Peyer's patch (tissue), 4 donors: ENCODE measurements around the gene XIRP2. TPM values are rescaled to one million over a fixed set of nuclear protein-coding genes. Genes with fewer than 3 reads are reported as not detected.
"Not testable (repeated sequence)": the region's sequence is repeated elsewhere in the genome, so short reads cannot be mapped to it uniquely, and the experiment has no call there.

Experiments
- DNase-seq, 3 donors: peaks; one replicate each; pipeline ENCODE4 v3.0.0-alpha.2; 2017 to 2019
- H3K27ac ChIP-seq, 4 donors: fragments of 200-600 bp; sonication (generic); one replicate each; pipeline ENCODE4 v1.5.1; 2016 to 2019
- H3K27me3 ChIP-seq, 2 donors: fragments of 200-600 bp; sonication (generic); one replicate each; pipeline ENCODE4 v1.5.1; 2019
- H3K36me3 ChIP-seq, 3 donors: fragments of 200-600 bp; sonication (generic); one replicate each; pipeline ENCODE4 v1.5.1; 2016 to 2019
- H3K4me1 ChIP-seq, 4 donors: fragments of 200-600 bp; sonication (generic); one replicate each; pipeline ENCODE4 v1.5.1; 2016 to 2019
- H3K4me3 ChIP-seq, 4 donors: fragments of 200-600 bp; sonication (generic); 1 replicate in 3 of 4; 2 replicates in 1 of 4; pipeline ENCODE4 v1.5.1; 2016 to 2019; ENCODE audit warnings: mild to moderate bottlenecking in 1 of 4
- H3K9me3 ChIP-seq, 4 donors: fragments of 200-600 bp; sonication (generic); one replicate each; pipeline ENCODE4 v1.5.1; 2016 to 2019; ENCODE audit warnings: mild to moderate bottlenecking in 1 of 4
- POLR2A ChIP-seq, 2 donors: fragments of 450-650 bp; IDR thresholded peaks; one replicate each; pipeline ENCODE4 v1.5.1; 2017; ENCODE audit warnings: antibody characterized with exemption in 2 of 2, mild to moderate bottlenecking in 2 of 2, moderate library complexity in 2 of 2
- total RNA-seq, 4 donors: library from RNA; depleted of rRNA; stranded (reverse); fragments of >200 nt; gene quantifications; one replicate each; pipeline ENCODE4 v1.1.0, GENCODE V29; 2016
- TF ChIP-seq, protein P1 (sequence below), 6 experiments: fragments of 450-650 bp in 4 of 6; fragments of 200-600 bp in 2 of 6; sonication (generic) in 1 of 6; IDR thresholded peaks; one replicate each; pipeline ENCODE4 v1.5.1; 2017 to 2019; ENCODE audit warnings: antibody characterized with exemption in 6 of 6, mild to moderate bottlenecking in 3 of 6, moderate library complexity in 1 of 6

Gene XIRP2
- total RNA-seq, 4 donors from 2014 or later, result not detected

DNA sequence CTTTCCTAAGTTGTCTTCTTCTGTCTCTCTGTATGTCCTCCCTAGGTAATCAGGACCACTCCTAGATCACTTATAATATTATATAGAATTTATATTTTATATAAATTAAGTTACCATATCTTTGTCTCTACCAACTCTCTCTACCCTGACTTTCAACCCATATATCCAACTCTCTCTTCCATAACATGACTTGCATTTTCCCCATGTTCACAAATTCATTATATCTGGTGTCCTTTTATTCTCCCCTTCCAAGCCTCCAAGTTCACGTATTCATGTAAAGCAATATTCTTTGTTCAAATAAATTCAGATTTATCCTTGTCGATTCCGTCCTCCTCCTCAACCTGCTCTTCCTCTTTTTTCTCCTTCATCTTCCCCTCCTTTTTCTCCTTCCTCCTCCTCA, 127.5 kb downstream of the XIRP2 start:
- no peaks in the 10 kb centered on the region for H3K4me1 ChIP-seq
- no peaks in the 10 kb centered on the region for H3K36me3 ChIP-seq
- no peaks in the 10 kb centered on the region for H3K27me3 ChIP-seq
- no peaks in the 10 kb centered on the region for H3K9me3 ChIP-seq
- no peak overlapping the region for H3K27ac ChIP-seq
- DNase-seq, result no peak
- TF ChIP-seq POLR2A (IDR thresholded peaks at IDR 0.05), result no peak
- TF ChIP-seq, protein P1, sequence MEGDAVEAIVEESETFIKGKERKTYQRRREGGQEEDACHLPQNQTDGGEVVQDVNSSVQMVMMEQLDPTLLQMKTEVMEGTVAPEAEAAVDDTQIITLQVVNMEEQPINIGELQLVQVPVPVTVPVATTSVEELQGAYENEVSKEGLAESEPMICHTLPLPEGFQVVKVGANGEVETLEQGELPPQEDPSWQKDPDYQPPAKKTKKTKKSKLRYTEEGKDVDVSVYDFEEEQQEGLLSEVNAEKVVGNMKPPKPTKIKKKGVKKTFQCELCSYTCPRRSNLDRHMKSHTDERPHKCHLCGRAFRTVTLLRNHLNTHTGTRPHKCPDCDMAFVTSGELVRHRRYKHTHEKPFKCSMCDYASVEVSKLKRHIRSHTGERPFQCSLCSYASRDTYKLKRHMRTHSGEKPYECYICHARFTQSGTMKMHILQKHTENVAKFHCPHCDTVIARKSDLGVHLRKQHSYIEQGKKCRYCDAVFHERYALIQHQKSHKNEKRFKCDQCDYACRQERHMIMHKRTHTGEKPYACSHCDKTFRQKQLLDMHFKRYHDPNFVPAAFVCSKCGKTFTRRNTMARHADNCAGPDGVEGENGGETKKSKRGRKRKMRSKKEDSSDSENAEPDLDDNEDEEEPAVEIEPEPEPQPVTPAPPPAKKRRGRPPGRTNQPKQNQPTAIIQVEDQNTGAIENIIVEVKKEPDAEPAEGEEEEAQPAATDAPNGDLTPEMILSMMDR (IDR thresholded peaks at IDR 0.05), result no peak
- H3K4me3 ChIP-seq, result no peak overlapping the region

DNA sequence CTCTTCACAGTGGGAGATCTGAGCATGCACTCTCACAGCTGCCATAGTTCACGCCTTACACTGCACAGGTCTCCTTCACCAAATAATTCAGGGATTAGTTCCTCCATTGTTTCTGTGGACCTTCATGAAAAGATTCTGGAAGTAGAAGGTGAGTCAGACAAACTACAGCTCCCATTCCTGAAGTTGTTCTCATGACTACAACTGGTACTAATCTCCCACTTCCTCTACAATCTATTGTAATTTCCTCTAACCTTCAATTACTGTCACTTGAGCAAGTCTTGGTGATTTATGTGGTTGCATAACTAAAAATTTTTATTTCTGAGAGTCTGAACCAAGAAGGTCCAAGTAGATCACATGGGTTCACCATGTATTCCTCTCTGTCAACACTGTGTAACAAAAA, 128.7 kb downstream of the XIRP2 start:
- H3K36me3 ChIP-seq, result no peaks in the 10 kb centered on the region
- no peaks in the 10 kb centered on the region for H3K4me1 ChIP-seq
- no peak overlapping the region for H3K27ac ChIP-seq
- H3K27me3 ChIP-seq, result no peaks in the 10 kb centered on the region
- no peak overlapping the region for H3K4me3 ChIP-seq
- H3K9me3 ChIP-seq, result no peaks in the 10 kb centered on the region
- DNase-seq, result no peak
- no peak for TF ChIP-seq POLR2A (IDR thresholded peaks at IDR 0.05)
- TF ChIP-seq, protein P1 (IDR thresholded peaks at IDR 0.05), result no peak

DNA sequence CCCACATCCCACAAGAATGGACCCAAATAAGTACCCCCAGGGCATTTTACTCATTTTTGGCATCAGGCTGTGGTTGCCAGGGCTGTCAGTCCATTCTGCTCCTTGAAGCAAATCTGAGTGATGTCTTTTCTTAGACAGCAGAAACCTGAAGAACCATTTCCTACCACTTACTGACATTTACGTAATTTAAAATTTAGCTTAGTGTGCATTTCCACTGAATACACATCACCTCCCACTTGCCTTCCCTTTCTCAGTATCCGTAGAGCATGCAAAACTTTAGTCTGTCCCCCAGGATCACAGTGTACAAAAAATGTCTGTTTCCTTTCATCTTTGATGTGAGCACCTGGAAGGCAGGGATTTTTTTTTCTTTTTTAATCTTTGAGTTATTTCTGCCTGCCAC, 130.3 kb downstream of the XIRP2 start:
- no peak for TF ChIP-seq POLR2A (IDR thresholded peaks at IDR 0.05)
- TF ChIP-seq, protein P1 (IDR thresholded peaks at IDR 0.05), result no peak
- no peak for DNase-seq
- H3K9me3 ChIP-seq, result no peaks in the 10 kb centered on the region
- no peak overlapping the region for H3K4me3 ChIP-seq
- H3K27me3 ChIP-seq, result no peaks in the 10 kb centered on the region
- no peak overlapping the region for H3K27ac ChIP-seq
- no peaks in the 10 kb centered on the region for H3K4me1 ChIP-seq
- no peaks in the 10 kb centered on the region for H3K36me3 ChIP-seq

DNA sequence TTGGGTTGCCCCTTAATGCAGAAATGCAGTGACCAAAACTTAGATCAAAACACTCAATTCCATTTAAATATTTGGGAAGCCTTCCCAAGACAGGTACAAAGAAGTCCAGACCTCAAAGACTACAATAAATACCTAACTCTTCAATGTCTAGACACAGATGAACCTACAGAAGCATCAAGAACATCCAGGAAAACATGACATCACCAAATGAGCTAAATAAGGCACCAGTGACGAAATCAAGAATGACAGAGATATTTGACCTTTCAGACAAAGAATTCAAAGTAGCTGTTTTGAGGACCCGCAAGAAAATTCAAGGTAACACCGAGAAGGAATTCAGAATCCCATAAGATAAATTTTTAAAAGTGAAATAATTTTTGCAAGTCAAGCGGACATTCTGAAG, 140.2 kb downstream of the XIRP2 start:
- H3K4me3 ChIP-seq, result no peak overlapping the region

DNA sequence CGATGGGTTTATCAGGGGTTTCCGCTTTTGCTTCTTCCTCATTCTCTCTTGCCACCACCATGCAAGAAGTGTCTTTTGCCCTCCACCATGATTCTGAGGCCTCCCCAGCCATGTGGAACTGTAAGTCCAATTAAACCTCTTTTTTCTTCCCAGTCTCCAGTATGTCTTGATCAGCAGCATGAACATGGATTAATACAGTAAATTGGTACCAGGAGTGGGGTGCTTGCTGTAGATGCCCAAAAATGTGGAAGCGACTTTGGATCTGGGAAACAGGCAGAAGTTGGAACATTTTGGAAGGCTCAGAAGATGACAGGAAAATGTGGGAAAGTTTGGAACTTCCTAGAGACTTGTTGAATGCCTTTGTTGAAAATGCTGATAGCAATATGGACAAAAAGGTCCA, 146.7 kb downstream of the XIRP2 start:
- not testable (repeated sequence) for DNase-seq, H3K27ac ChIP-seq, H3K27me3 ChIP-seq, H3K4me3 ChIP-seq, H3K36me3 ChIP-seq, H3K9me3 ChIP-seq, H3K4me1 ChIP-seq

More for the DNA sequence above, 140.2 kb downstream of the XIRP2 start:
- H3K36me3 ChIP-seq, result no peaks in the 10 kb centered on the region
- no peaks in the 10 kb centered on the region for H3K9me3 ChIP-seq
- no peak for TF ChIP-seq POLR2A (IDR thresholded peaks at IDR 0.05)
- TF ChIP-seq, protein P1 (IDR thresholded peaks at IDR 0.05), result no peak
- no peaks in the 10 kb centered on the region for H3K4me1 ChIP-seq
- no peak for DNase-seq
- no peaks in the 10 kb centered on the region for H3K27me3 ChIP-seq
- no peak overlapping the region for H3K27ac ChIP-seq

DNA sequence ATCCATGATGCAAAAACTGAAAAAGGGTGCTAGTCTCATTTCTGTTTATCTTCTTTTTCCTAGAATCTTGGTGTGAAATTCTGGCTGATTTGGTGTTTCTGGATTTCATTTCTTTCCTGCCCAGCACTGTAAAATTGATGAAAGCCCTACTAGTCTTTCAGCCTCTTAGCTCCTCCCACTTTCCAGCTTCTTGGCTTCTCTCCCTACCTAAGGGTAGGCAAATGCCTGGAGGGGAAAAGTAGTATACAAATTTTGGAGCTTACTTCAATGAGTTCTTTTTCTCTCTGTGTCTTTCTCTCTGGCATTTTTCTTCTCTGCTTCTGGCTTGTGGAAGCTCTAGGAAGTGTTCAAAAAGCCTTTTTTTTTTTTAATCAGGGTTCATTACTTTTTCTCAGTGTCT, 160.5 kb downstream of the XIRP2 start:
- H3K4me1 ChIP-seq, result no peaks in the 10 kb centered on the region
- no peaks in the 10 kb centered on the region for H3K27me3 ChIP-seq
- H3K4me3 ChIP-seq, result no peak overlapping the region
- H3K27ac ChIP-seq, result no peak overlapping the region
- H3K36me3 ChIP-seq, result no peaks in the 10 kb centered on the region
- DNase-seq, result no peak
- no peaks in the 10 kb centered on the region for H3K9me3 ChIP-seq
- no peak for TF ChIP-seq POLR2A (IDR thresholded peaks at IDR 0.05)
- TF ChIP-seq, protein P1 (IDR thresholded peaks at IDR 0.05), result no peak
